HepG2 (cell line): Measurements from ENCODE around the gene AEBP1. TPM values are rescaled to one million over a fixed set of nuclear protein-coding genes. Genes with fewer than 3 reads are reported as not detected.

Experiments used
- ARNT ChIP-seq: fragments of 450-650 bp; IDR thresholded peaks from 2 replicates; pipeline ENCODE4 v1.6.1; 2017
- ELF1 ChIP-seq: sonication (generic); formaldehyde crosslinking; IDR thresholded peaks from 2 replicates; pipeline ENCODE4 v1.4.0; 2020; ENCODE audit warnings: missing genetic modification reagents
- KDM3A ChIP-seq: IDR thresholded peaks from 2 replicates; pipeline ENCODE4 v1.6.1; 2018; ENCODE audit warnings: low read depth, missing compliant biosample characterization
- MAF1 ChIP-seq: sonication (generic); formaldehyde crosslinking; IDR thresholded peaks from 2 replicates; pipeline ENCODE4 v1.5.0; 2020; ENCODE audit warnings: missing genetic modification reagents, borderline replicate concordance
- NBN ChIP-seq: fragments of 450-650 bp; conservative IDR thresholded peaks from 2 replicates; pipeline ENCODE4 v1.6.1; 2017
- NFE2L1 ChIP-seq: sonication (generic); formaldehyde crosslinking; IDR thresholded peaks from 2 replicates; pipeline ENCODE4 v1.4.0; 2020; ENCODE audit warnings: missing genetic modification reagents, mild to moderate bottlenecking, borderline replicate concordance
- NFKB2 ChIP-seq: sonication (generic); formaldehyde crosslinking; IDR thresholded peaks from 2 replicates; pipeline ENCODE4 v1.4.0; 2020; ENCODE audit warnings: missing genetic modification reagents, borderline replicate concordance
- XRCC5 ChIP-seq: fragments of 200-400 bp; formaldehyde crosslinking; optimal IDR thresholded peaks from 2 replicates; pipeline ENCODE3; 2017; ENCODE audit warnings: mild to moderate bottlenecking, low read length
- ZFP36L2 ChIP-seq: sonication (generic); formaldehyde crosslinking; IDR thresholded peaks from 2 replicates; pipeline ENCODE4 v1.4.0; 2020; ENCODE audit warnings: missing genetic modification reagents
- ZMYM2 ChIP-seq: sonication (generic); formaldehyde crosslinking; IDR thresholded peaks from 2 replicates; pipeline ENCODE4 v1.8.0; 2022; ENCODE audit warnings: mild to moderate bottlenecking, missing genetic modification reagents
- ZNF207 ChIP-seq: fragments of 450-650 bp; IDR thresholded peaks from 2 replicates; pipeline ENCODE4 v1.6.1; 2016; ENCODE audit warnings: antibody characterized with exemption, borderline replicate concordance
- ZNF317 ChIP-seq: sonication (generic); formaldehyde crosslinking; IDR thresholded peaks from 2 replicates; pipeline ENCODE4 v1.5.0; 2020; ENCODE audit warnings: mild to moderate bottlenecking, missing genetic modification reagents
- ZNF484 ChIP-seq: sonication (generic); formaldehyde crosslinking; IDR thresholded peaks from 2 replicates; pipeline ENCODE4 v1.5.1; 2020; ENCODE audit warnings: mild to moderate bottlenecking, low read depth, missing genetic modification reagents, borderline replicate concordance
- polyA plus RNA-seq, 8 experiments: library from polyadenylated mRNA; depleted of rRNA in 3 of 8; stranded (reverse) in 7 of 8; unstranded in 1 of 8; fragments of >200 nt; fragmentation: Illumina TruSeq in 4 of 8; extraction: Trizol in 4 of 8; gene quantifications; 2 replicates each; pipeline versions ENCODE4 v1.2.1 to v1.2.3, GENCODE V29; 2011 to 2016; ENCODE audit warnings: low read depth in 4 of 8, missing spikeins in 1 of 8, mixed read lengths in 1 of 8; ENCODE audit not compliant: insufficient read depth in 1 of 8
- total RNA-seq, 5 experiments: library from RNA; depleted of rRNA; stranded (reverse); fragments of >200 nt; fragmentation: Illumina TruSeq; extraction: Trizol; gene quantifications; 2 replicates each; pipeline ENCODE4 v1.2.3, GENCODE V29; 2016; ENCODE audit warnings: low read depth in 1 of 5
- TF ChIP-seq, protein P1 (sequence below): sonication (generic); formaldehyde crosslinking; IDR thresholded peaks from 2 replicates; pipeline ENCODE4 v1.4.0; 2020; ENCODE audit warnings: mild to moderate bottlenecking, missing genetic modification reagents, borderline replicate concordance
- TF ChIP-seq, protein P2 (sequence below): sonication (generic); formaldehyde crosslinking; IDR thresholded peaks from 2 replicates; pipeline ENCODE4 v1.8.1; 2023; ENCODE audit warnings: mild to moderate bottlenecking, missing genetic modification reagents
- TF ChIP-seq, protein P3 (sequence below): sonication (generic); formaldehyde crosslinking; IDR thresholded peaks from 2 replicates; pipeline ENCODE4 v1.5.0; 2020; ENCODE audit warnings: mild to moderate bottlenecking, missing genetic modification reagents, borderline replicate concordance
- TF ChIP-seq, protein P4 (sequence below): sonication (generic); formaldehyde crosslinking; IDR thresholded peaks from 2 replicates; pipeline ENCODE4 v1.4.0; 2020; ENCODE audit warnings: missing genetic modification reagents
- TF ChIP-seq, protein P5 (sequence below): sonication (generic); formaldehyde crosslinking; IDR thresholded peaks from 2 replicates; pipeline ENCODE4 v1.5.0; 2020; ENCODE audit warnings: missing genetic modification reagents

AEBP1 gene
- total and polyA plus RNA-seq, 2 of the 13 experiments (the other 11 are each of a cell fraction or from before 2014, with no cell fraction given): 0.22 to 0.55 TPM

DNA sequence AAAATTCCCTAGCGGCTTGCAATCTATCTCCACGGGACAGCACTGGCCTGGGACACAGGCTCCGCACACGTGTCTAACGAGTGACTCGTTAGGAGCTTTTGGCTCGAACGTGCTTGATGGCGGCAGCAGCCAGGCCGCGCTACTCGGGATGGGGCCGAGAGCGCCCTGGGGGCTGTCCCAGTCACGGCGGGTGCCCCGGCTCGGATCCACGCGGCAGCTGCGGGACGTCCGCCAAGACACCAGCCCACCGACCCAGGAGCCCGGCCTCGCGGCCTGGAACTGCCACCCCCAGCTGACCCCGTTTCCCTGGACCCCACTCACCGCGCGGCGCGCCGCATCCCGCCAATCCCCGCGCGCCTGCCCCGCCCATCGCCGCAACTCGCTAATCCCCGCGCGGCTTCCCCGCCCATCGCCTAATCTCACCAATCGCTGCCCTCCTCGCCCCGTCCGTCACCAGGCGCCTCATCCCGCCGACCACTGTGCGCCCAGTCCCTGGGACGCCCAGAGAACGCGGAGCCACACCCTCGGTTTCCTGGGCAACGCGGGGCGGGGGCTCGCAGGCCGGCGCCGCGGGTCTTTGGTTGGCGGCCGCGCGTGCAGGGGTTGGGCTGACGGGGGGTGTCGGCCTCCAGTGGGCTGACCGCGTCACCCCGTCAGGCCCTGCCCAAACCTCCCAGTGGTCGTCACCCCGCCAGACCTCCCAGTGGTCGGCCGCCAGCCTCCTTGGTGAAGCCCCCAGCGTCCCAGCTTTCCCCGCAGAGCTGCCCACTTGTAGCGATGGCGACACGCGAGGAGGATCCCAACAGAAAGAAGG is 19.3 kb downstream of the AEBP1 start, which contains the start of gene POLD2 (continued):
- TF ChIP-seq, protein P1, sequence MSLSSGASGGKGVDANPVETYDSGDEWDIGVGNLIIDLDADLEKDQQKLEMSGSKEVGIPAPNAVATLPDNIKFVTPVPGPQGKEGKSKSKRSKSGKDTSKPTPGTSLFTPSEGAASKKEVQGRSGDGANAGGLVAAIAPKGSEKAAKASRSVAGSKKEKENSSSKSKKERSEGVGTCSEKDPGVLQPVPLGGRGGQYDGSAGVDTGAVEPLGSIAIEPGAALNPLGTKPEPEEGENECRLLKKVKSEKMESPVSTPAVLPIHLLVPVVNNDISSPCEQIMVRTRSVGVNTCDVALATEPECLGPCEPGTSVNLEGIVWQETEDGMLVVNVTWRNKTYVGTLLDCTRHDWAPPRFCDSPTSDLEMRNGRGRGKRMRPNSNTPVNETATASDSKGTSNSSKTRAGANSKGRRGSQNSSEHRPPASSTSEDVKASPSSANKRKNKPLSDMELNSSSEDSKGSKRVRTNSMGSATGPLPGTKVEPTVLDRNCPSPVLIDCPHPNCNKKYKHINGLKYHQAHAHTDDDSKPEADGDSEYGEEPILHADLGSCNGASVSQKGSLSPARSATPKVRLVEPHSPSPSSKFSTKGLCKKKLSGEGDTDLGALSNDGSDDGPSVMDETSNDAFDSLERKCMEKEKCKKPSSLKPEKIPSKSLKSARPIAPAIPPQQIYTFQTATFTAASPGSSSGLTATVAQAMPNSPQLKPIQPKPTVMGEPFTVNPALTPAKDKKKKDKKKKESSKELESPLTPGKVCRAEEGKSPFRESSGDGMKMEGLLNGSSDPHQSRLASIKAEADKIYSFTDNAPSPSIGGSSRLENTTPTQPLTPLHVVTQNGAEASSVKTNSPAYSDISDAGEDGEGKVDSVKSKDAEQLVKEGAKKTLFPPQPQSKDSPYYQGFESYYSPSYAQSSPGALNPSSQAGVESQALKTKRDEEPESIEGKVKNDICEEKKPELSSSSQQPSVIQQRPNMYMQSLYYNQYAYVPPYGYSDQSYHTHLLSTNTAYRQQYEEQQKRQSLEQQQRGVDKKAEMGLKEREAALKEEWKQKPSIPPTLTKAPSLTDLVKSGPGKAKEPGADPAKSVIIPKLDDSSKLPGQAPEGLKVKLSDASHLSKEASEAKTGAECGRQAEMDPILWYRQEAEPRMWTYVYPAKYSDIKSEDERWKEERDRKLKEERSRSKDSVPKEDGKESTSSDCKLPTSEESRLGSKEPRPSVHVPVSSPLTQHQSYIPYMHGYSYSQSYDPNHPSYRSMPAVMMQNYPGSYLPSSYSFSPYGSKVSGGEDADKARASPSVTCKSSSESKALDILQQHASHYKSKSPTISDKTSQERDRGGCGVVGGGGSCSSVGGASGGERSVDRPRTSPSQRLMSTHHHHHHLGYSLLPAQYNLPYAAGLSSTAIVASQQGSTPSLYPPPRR (CRISPR knock-in tag): peak; percentile 68
- TF ChIP-seq ZNF484 (CRISPR knock-in tag) (no peak), NBN (no peak), MAF1 (CRISPR knock-in tag) (no peak), ZNF317 (peak; percentile 52; the same call in 1 of the 2 replicates), ELF1 (CRISPR knock-in tag) (no peak), KDM3A (CRISPR knock-in tag) (no peak), ARNT (no peak), NFE2L1 (no peak), ZMYM2 (CRISPR knock-in tag) (no peak), ZNF207 (no peak), NFKB2 (CRISPR knock-in tag) (no peak; the same call in 1 of the 2 replicates), ZFP36L2 (CRISPR knock-in tag) (no peak), XRCC5 (no peak)
- TF ChIP-seq, protein P2, sequence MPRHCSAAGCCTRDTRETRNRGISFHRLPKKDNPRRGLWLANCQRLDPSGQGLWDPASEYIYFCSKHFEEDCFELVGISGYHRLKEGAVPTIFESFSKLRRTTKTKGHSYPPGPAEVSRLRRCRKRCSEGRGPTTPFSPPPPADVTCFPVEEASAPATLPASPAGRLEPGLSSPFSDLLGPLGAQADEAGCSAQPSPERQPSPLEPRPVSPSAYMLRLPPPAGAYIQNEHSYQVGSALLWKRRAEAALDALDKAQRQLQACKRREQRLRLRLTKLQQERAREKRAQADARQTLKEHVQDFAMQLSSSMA (CRISPR knock-in tag): no peak
- TF ChIP-seq, protein P3, sequence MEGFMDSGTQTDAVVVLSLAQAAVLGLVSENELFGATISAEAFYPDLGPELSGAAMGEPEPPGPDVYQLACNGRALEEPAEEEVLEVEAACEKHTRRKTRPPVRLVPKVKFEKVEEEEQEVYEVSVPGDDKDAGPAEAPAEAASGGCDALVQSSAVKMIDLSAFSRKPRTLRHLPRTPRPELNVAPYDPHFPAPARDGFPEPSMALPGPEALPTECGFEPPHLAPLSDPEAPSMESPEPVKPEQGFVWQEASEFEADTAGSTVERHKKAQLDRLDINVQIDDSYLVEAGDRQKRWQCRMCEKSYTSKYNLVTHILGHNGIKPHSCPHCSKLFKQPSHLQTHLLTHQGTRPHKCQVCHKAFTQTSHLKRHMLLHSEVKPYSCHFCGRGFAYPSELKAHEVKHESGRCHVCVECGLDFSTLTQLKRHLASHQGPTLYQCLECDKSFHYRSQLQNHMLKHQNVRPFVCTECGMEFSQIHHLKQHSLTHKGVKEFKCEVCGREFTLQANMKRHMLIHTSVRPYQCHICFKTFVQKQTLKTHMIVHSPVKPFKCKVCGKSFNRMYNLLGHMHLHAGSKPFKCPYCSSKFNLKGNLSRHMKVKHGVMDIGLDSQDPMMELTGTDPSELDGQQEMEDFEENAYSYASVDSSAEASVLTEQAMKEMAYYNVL: peak; percentile 15; the same call in 1 of the 2 replicates
- TF ChIP-seq, protein P4, sequence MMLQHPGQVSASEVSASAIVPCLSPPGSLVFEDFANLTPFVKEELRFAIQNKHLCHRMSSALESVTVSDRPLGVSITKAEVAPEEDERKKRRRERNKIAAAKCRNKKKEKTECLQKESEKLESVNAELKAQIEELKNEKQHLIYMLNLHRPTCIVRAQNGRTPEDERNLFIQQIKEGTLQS (CRISPR knock-in tag): peak; percentile 69
- TF ChIP-seq, protein P5, sequence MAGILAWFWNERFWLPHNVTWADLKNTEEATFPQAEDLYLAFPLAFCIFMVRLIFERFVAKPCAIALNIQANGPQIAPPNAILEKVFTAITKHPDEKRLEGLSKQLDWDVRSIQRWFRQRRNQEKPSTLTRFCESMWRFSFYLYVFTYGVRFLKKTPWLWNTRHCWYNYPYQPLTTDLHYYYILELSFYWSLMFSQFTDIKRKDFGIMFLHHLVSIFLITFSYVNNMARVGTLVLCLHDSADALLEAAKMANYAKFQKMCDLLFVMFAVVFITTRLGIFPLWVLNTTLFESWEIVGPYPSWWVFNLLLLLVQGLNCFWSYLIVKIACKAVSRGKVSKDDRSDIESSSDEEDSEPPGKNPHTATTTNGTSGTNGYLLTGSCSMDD: no peak
